ENCODE results near the gene HESX1.

HESX1 gene

GRCh38 chr3:57199895-57200297 lies at the start of gene HESX1:
Gene HESX1 (minus strand): TSS chr3:57199978. CDS start chr3:57199918, 60 bp downstream.
- FAIRE-seq: no peak

- no peak for FAIRE-seq
These were observed 45.2 kb upstream of the HESX1 start for GRCh38 chr3:57244946-57245345.

- FAIRE-seq: peak; percentile 84
These were observed 35.1 kb upstream of the HESX1 start for GRCh38 chr3:57234613-57235575.

GRCh38 chr3:57233799-57234198 lies 34.0 kb upstream of the HESX1 start:
- no peak for FAIRE-seq

GRCh38 chr3:57230006-57230405 lies 30.2 kb upstream of the HESX1 start:
- FAIRE-seq: peak; percentile 23

- FAIRE-seq: no peak
These were observed 28.4 kb upstream of the HESX1 start for GRCh38 chr3:57227930-57228751.

GRCh38 chr3:57227204-57227929 lies 27.6 kb upstream of the HESX1 start, which contains the start of gene APPL1:
Gene APPL1 (plus strand): TSS chr3:57227729. CDS start chr3:57227884, 155 bp downstream.
- no peak for FAIRE-seq

GRCh38 chr3:57226176-57226575 lies 26.4 kb upstream of the HESX1 start:
- FAIRE-seq: peak; percentile 11

- peak; percentile 44 for FAIRE-seq
These were observed 25.1 kb upstream of the HESX1 start for GRCh38 chr3:57224856-57225255.

GRCh38 chr3:57221883-57222282 lies 22.1 kb upstream of the HESX1 start:
- FAIRE-seq: peak; percentile 94

GRCh38 chr3:57206423-57206822 lies 6.6 kb upstream of the HESX1 start:
- no peak for FAIRE-seq

GRCh38 chr3:57194641-57195040 lies 5.1 kb downstream of the HESX1 start:
- no peak for FAIRE-seq

- FAIRE-seq: no peak
These were observed 7.8 kb downstream of the HESX1 start for GRCh38 chr3:57192028-57192427.

GRCh38 chr3:57184526-57184925 lies 15.3 kb downstream of the HESX1 start:
- FAIRE-seq: no peak

- FAIRE-seq: peak; percentile 92
These were observed 20.0 kb downstream of the HESX1 start for GRCh38 chr3:57179580-57180410.

GRCh38 chr3:57176045-57176444 lies 23.7 kb downstream of the HESX1 start:
- FAIRE-seq: no peak

GRCh38 chr3:57173687-57174086 lies 26.1 kb downstream of the HESX1 start:
- no peak for FAIRE-seq

- no peak for FAIRE-seq
These were observed 28.8 kb downstream of the HESX1 start for GRCh38 chr3:57170946-57171345.

- peak; percentile 6 for FAIRE-seq
These were observed 29.7 kb downstream of the HESX1 start for GRCh38 chr3:57169872-57170623.

- FAIRE-seq: no peak
These were observed 30.7 kb downstream of the HESX1 start for GRCh38 chr3:57169108-57169507.

GRCh38 chr3:57168151-57168550 lies 31.6 kb downstream of the HESX1 start:
- no peak for FAIRE-seq

Data from G401.6 (cell line).